Raji (cell line): ENCODE measurements around the gene CYGB.
A peak's percentile ranks its signal among the peaks of the same experiment; 100 is the strongest.

Source experiments
- POLR2A ChIP-seq: IDR thresholded peaks from 2 replicates; pipeline ENCODE4 v1.6.1; 2011; ENCODE audit warnings: low read depth, low read length, control low read depth; ENCODE audit not compliant: insufficient read depth

CYGB gene

DNA sequence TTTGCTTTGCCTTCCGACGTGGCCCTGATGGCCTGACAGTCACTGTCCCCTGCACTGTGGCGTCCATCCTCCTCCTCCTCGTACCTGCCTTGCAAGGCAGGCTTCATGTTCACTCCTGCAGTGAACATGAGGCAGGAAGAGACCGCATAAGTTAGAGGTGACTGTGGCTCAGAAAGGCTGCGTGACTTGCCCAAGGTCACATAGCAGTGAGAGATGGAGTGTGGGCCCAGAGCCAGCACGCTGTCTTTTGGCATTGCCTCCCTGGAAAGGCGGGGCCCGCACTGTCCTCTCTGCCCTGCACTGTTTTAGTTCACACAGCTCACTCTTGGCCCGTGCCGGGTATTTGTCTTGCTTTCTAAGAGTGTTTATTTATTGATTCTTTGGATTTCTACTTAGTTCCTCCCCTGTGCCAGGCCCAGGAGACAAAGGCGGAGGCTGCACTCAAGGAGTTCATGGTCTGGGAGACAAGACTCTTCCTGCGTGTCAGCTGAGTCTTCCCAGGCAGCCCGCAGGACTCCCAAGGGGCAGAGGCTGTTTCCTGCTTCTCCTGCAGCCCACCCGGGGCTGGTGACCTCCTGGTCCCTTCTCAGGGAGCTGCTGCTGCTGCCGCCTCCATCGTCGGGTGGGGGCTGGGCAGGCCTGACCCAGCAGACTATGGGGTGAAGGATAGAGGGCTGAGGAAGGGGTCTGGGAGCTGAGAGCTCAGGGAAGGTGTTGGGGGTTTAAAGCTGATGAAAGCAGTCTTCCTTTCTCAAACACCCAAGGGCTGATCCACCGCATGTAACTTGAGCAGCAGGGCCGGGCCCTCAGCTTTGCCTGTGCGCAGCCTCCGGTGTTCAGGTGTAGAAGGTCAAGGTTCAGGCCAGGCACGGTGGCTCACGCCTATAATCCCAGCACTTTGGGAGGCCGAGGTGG, 12.7 kb downstream of the CYGB start:
- no peak for TF ChIP-seq POLR2A

DNA sequence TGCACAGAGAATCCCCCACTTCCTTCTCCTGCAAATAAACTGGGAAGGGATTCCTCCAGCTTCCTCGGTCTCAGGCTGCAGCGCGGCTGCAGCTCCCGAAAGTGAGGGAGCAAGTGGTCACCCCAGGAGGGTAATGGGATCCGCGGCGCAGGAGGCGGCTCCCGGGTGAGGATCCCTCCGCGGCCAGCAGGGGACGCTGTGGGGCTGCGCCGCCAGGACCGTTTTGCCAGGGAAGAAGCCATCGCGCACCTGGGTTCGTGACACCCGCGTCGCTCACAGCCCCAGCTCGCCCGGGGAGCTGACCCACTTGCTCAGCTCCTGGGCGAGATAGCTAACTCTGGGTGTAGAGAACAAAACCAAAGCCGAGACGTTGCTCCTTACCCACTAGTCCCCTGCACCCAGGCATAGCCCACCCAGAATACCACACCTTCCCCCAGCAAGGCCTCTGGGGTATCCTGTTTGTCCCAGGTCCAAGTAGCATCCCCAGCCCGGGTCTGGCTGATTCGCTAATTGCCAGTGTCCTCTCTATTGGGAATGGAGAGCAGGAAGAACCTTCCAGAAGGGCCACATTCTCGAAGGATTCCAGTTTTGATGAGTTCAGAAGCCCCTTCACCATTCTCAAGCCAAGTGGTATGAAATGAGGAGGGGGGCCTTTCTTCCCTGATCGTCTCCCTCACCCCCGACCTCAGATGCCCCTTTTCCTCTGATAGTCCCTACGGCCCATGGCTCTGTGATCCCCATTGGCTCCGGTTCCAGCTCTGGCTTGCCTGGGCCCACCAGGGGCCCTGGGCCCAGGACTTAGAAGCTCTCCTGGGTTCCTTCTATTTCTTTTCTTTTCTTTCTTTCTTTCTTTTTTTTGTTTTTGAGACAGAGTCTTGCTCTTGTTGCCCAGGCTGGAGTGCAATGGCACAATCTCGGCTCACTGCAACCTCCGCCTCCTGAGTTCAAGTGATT, 14.1 kb downstream of the CYGB start:
- TF ChIP-seq POLR2A: no peak

DNA sequence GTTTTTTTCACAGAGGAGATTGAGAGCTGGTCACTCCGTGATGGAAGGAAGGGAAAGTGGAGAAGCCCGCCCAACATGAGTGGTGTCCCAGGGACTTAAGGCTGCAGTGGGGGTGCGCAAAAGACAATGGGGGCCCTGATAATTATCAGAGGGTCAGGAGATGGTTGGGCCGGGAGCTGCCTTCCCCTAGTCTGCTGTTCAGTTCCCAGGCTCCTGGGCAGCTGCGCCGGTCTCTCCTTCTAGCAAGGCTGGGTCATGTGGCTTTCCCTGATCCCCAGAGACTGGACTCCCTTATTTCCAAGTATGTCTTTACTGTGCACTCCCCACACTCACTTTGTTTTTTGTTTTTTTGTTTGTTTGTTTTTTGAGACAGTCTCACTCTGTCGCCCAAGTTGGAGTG, 16.2 kb downstream of the CYGB start:
- TF ChIP-seq POLR2A: no peak

DNA sequence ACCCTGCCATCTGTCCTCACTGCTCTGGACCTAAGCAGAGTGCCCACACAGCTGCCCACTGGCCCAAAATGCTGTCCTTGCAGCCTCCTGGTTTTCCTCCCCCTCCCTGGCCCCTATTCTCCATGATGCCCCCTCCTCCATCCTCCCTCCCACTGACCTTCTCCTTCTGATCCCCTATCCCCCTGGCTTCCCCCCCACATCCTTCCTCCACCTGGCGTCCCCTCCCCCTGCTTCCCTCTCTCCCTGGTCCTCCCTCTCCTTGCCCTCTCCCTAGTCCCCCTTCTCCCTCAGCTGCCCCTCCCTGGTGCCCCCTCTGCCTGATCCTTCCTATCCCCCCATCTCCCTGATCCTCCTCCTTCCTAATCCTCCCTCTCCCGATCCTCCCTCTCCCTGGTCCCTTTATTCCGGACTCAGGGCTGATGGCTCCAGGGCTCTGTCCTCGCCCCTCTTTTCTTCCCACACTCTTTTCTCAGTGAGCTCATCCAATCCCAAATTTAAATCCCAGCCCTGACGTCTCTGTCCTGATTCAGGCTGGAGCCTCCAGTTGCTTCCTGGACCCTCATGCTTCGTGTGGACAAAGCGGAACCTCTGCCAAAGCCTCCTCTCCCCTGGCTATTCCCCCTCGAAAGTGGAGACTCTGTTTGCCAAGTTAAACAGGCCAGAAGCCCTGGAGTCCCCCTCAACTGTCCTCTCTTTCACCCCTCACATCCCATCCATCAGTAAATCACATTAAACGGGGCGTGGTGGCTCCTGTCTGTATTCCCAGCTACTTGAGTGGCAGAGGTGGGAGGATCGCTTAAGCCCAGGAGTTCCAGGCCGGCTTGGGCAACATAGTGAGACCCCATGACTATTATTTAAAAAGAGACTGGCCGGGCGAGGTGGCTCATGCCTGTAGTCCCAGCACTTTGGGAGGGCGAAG, 18.2 kb downstream of the CYGB start:
- no peak for TF ChIP-seq POLR2A

DNA sequence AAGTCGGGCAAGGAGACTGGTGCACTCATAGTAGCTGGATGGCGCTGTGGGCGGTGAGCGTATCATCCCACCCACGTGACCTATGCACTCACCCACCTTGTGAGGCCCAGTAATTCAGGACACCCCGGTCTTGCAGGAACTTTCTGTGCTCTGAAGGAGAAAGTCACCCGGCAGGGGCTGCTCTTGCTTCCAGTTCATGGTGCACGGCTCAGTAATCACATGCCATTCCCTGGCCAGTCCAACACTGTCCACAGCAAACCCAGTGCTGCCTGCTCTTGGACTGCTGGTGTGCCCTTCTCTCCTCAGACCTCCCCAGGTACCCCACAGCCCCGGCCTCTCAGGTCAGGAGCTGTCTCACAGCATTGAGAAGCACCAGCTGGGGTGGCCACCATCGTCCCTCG, 19.9 kb downstream of the CYGB start:
- TF ChIP-seq POLR2A: no peak

DNA sequence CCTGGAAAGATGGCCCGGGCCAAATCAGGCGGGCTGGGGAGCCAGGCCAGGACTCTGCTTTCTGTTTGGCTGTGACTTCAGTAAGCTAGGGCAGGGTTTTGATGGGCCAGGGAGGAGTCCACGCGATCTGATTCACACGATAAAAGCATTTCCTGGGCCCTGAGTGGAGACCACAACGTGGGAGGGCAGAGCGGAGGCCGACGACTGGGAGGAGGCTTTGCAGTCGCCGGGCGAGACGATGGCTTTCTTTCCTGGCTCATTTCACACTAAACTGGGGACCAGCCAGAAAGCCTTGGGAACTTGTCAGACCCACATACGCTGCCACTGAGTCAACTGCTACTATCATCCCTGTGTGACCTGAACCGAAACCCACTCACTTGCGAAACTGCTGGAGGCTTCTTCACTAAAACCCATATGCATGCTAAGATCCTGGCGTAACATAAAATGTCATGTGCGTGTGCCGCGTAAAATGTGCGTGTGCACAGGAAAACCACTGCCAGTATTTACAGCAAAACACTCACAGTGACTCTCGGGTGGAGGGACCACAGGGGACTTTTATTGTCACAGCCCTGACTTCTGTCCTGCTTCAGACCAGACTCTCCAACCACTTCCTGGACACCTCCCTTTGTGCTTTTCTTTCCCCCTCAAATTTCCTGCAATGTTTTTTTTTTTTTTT, 22.1 kb downstream of the CYGB start:
- no peak for TF ChIP-seq POLR2A

DNA sequence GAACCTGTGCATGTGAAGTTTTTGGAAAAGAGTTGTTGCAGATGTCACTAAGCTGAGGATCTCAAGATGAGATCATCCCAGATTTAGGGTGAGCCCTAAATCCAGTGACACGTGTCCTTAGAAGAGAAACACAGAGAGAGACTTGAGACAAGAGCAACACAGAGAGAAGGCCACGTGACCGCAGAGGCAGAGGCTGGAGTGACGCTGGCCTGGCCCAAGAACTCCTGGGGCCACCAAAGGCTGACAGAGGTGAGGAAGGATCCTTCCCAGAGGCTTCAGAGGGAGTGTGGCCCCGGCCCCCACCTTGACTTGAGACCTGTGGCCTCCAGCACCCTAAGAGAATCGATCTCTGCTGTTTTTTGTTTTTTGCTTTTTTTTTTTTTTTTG, 24.2 kb downstream of the CYGB start:
- TF ChIP-seq POLR2A: no peak

DNA sequence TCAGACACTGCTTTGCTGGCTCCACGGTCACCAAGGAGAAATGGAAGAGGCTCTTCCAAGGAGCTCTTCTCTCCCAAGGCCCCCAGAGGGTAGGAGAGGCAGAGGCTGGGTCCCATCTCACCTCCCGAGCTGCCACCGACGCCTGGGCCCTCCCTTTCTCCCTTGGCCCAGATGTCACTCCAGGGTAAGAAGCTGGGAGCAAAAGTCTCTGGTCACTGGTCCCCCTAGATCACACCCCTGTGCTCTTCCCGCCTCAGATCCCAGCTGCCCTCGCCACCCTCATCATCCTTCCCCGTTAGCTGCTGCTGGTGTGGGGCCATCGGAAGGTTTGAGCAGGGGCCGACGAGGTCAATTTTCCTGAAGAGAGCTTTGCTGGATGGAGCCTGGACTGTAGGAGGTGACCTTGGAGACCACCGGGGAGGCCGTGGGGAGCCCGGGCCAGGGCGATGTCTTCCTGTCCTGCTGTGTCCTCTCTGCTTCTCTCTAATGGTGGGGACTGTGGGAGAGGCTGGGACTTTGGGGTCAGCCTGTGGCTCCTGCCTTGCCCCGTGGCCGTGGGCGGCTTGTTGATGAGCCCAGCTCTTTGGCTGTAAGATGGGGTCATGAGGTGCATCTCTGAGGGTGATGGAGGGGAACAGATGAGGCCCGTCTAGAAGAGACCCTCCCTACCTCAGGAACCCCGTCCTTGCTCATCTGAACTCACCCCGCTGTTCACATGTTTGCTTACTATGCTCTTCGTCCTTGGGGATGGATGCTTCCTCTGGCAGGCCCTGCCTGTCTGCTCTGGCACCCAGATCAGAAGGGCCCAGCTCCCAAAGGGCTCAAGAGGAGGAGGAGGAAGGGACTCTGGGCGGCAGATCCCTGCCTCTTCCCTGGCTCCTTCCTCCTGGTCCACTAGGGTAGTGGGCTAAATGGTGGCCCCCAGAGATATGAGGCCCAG, 24.9 kb downstream of the CYGB start:
- no peak for TF ChIP-seq POLR2A

DNA sequence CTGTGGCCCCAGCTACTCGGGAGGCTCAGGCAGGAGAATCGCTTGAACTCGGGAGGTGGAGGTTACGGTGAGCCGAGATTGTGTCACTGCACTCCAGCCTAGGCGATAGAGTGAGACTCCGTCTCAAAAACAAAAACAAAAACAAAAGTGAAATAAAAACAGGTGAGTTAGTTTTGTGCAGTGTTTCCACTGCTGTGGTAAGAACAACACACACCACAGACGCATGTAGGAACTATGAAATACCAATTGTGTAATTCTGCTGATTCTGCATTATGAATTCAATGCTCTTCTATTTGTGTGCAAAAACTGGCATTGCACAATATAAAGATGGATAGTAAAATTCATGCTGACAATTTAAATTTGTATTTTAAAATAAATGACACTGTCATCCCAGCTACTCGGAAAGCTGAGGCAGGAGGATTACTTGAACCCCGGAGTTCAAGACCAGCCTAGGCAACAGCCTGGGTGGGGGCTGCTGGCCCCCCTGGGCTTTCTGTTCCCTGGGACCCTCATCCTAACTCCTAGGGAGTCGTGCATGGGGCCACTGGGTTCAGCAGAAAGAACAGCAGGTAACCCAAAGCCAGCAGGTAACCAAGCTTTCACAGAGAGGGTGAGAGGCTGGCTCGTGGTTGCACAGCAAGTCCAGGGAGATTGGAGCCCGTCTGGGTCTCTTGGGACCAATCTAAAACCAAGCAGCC, 25.7 kb downstream of the CYGB start:
- no peak for TF ChIP-seq POLR2A

DNA sequence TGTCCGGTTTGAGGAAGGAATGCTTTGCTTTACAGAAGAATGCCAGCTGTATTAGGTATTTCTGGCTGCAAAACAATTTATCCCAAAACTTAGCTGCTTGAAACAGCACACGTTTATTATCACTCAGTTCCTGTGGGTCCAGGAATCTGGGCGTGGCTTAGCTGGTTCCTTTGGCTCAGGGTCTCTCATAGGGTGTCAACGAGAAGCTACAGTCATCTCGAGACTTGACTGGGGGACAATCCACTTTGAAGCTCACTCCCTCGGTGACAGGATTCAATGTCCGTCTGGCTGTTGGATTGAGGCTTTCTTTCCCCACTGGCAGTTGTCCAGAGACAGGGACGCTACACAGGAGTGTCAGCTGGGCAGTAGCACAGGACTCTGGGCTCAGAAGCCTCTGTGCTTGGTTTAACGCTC, 26.7 kb downstream of the CYGB start:
- no peak for TF ChIP-seq POLR2A

DNA sequence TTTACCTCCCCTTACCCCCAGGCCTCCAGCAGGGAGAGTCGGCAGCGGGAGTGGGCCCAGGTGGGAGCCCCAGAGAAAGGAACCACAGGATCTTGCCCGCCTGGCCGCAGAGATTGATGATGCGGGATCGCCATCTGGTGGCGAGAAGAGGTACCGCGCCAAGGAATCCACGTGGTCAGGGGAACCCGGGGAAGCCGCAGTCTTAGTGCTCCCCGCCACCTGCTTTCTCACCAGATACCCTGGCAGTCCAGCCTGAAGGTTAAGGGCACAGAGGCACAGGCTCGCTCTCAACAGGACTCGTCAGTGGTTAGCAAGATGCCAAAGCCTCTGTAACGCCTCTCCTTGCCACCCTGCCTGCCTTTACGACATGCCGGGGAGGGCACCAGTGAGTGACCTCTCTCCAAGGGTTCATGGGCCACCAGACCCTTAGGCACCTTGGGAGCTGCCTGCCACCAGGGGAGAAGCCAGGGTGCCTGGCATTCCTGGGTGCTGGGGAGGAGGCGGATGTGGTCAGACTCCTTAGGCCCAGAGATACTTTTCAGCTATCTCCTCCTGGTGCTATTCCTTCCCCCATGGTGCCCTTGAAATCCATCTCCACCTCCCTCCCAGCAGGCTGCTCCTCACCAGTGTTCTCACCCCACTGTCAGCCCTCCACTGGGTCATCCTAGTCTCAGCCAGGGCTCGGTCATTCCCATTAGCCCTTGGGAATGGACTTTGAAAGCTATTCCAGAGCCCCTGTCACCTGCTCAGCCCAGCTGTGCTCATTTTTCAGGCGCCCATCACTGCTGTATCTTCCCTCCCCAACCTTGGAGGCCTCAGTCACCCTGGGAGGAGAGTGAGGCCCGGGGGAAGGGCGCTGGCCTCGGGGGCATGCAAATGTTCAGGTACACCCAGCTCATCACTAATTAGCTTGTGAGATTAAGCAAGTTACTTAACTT, 30.8 kb downstream of the CYGB start:
- 0 out of 2 replicates have a peak, but pooled peaks have one; percentile 32 for TF ChIP-seq POLR2A

DNA sequence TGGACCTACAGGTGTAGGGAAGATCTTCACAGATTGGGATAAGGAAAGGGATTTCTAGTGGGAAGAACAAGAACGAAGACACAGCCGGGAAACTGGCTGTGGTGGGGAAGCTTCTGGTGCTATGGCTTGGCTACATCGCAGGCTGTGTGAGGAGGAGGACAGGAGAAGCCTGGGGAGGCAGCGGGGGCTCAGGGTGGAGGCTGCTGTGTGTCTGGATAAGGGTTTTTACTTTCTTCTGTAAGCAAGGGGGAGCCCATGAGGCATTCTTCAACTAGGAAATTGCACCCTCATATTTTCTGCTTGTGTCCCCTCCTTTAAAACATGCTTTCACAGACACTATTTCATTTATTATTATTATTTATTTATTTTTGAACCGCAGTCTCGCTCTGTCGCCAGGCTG, 33.4 kb downstream of the CYGB start:
- no peak for TF ChIP-seq POLR2A
